Adrenal gland (tissue), 5 donors: ENCODE results near the gene UBR3.

Experiments
- CTCF ChIP-seq, 6 experiments: fragments of 450-650 bp in 4 of 6; fragments of 200-600 bp in 2 of 6; sonication (generic) in 1 of 6; IDR thresholded peaks; 1 replicate in 5 of 6; 2 replicates in 1 of 6; pipeline versions ENCODE4 v1.5.1 to v1.8.0; 2016 to 2021; ENCODE audit warnings: antibody characterized with exemption in 6 of 6, mild to moderate bottlenecking in 2 of 6, moderate library complexity in 1 of 6
- POLR2A ChIP-seq, 2 donors: fragments of 450-650 bp; IDR thresholded peaks; one replicate each; pipeline ENCODE4 v1.6.1; 2017; ENCODE audit warnings: antibody characterized with exemption in 2 of 2, mild to moderate bottlenecking in 2 of 2, moderate library complexity in 1 of 2
- donor health status: DM: no; HTN: no; CAD: no.

DNA sequence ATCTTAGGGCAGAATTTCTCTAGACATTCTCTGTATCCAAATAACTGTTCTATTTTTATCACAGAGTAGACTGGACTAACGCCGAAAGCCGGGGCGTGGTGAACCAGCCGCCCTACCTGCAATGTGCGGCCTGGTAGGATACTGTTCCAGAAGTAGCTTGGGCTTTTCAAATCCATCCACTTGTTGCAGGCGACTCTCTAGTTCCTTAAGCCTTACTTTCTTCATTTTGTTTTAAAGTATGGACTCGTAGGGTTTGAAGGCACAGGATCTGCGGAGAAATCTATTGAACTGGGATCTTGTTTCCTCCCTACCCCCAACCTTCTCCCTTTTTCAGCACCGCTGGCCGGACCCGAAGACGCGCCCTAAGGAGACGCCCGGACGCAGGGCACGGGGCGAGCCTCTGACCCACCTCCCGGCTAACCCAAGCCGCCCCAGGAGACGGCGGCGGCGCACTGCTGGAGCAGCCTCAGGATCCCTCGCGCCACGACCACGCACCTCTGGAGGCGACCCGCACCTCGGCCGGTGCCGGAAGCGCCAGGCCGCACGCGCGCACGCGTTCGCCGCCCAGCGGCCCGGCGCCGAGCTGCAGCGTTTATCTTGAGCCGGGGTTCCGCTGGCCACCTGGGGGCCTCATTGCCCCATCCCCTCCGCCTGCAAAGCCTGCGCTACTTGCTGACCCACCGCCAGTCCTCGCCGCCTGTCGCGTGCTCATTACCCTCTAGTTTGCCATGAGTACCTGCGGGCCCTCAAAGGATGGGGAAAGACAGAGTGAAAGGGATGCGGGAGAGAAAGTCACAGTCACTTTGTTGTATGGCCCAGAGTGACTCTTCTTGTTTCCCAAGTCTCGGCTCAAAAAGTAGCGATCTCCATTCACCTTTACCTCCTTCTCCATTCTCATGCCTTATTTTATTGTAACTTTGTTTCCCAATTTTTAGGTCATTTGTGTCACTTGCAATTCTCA is 2.6 kb upstream of the UBR3 start, which contains the start of gene METTL5:
- peak; percentile 61 to 98 (median 86) for TF ChIP-seq CTCF (IDR thresholded peaks at IDR 0.05)
- TF ChIP-seq POLR2A (IDR thresholded peaks at IDR 0.05), result peak; percentile 50 to 66
